Astrocyte (in vitro differentiated cells and primary cell): Measurements from ENCODE around the gene GALNT3. TPM values are rescaled to one million over a fixed set of nuclear protein-coding genes. Genes with fewer than 3 reads are reported as not detected.
A peak's percentile ranks its signal among the peaks of the same experiment; 100 is the strongest.

Experiments
- DNase-seq: peaks from one replicate; pipeline ENCODE4 v3.0.0-alpha.2; 2010; ENCODE audit warnings: low read depth
- FAIRE-seq: peaks from 2 replicates; lab custom pipeline; 2011; peaks lifted over from hg19 to GRCh38; lab: Jason Lieb, UNC
- H2AFZ ChIP-seq: 2 replicates; pipeline ENCODE4 v1.6.0; 2012; ENCODE audit warnings: low read depth, low read length, inconsistent platforms
- H3K27ac ChIP-seq: 2 replicates; pipeline ENCODE4 v1.5.1; 2011; ENCODE audit warnings: low read depth, low read length, inconsistent platforms
- H3K27me3 ChIP-seq: 2 replicates; pipeline ENCODE4 v1.6.0; 2011; ENCODE audit warnings: low read length, inconsistent platforms; ENCODE audit not compliant: insufficient read depth
- H3K36me3 ChIP-seq: 2 replicates; pipeline ENCODE4 v1.5.1; 2011; ENCODE audit warnings: low read length, inconsistent platforms; ENCODE audit not compliant: insufficient read depth
- H3K4me1 ChIP-seq: 2 replicates; pipeline ENCODE4 v1.5.1; 2011; ENCODE audit warnings: low read length, inconsistent platforms; ENCODE audit not compliant: insufficient read depth
- H3K4me2 ChIP-seq: 2 replicates; pipeline ENCODE4 v1.6.0; 2012; ENCODE audit warnings: low read length, inconsistent platforms
- H3K4me3 ChIP-seq: 2 replicates; pipeline ENCODE4 v1.5.1; 2011; ENCODE audit warnings: low read depth, mild to moderate bottlenecking, low read length, inconsistent platforms; ENCODE audit not compliant: insufficient read depth
- H3K79me2 ChIP-seq: 2 replicates; pipeline ENCODE4 v1.6.0; 2012; ENCODE audit warnings: mild to moderate bottlenecking, low read length, inconsistent platforms; ENCODE audit not compliant: insufficient read depth
- H3K9ac ChIP-seq: 2 replicates; pipeline ENCODE4 v1.6.0; 2012; ENCODE audit warnings: mild to moderate bottlenecking, low read length, inconsistent platforms
- H3K9me3 ChIP-seq: 2 replicates; pipeline ENCODE4 v1.5.1; 2012; ENCODE audit warnings: low read depth, mild to moderate bottlenecking, low read length, inconsistent platforms; ENCODE audit not compliant: insufficient read depth
- H4K20me1 ChIP-seq: 2 replicates; pipeline ENCODE4 v1.6.0; 2012; ENCODE audit warnings: low read length, inconsistent platforms; ENCODE audit not compliant: insufficient read depth
- H3K27ac Mint-ChIP-seq: one replicate; pipeline ENCODE4 v1.8.0; 2021; ENCODE audit warnings: mild to moderate bottlenecking, mixed read lengths; ENCODE audit not compliant: unreplicated experiment
- H3K27me3 Mint-ChIP-seq: one replicate; pipeline ENCODE4 v1.8.0; 2021; ENCODE audit warnings: low read depth, mixed read lengths; ENCODE audit not compliant: unreplicated experiment
- H3K36me3 Mint-ChIP-seq: one replicate; pipeline ENCODE4 v1.8.0; 2021; ENCODE audit warnings: low read depth, mixed read lengths; ENCODE audit not compliant: unreplicated experiment
- H3K4me1 Mint-ChIP-seq: one replicate; pipeline ENCODE4 v1.8.0; 2021; ENCODE audit warnings: low read depth, mixed read lengths; ENCODE audit not compliant: unreplicated experiment
- H3K4me3 Mint-ChIP-seq: one replicate; pipeline ENCODE4 v1.8.0; 2021; ENCODE audit warnings: mild to moderate bottlenecking, moderate library complexity, mixed read lengths; ENCODE audit not compliant: unreplicated experiment
- H3K9me3 Mint-ChIP-seq: one replicate; pipeline ENCODE4 v1.8.0; 2021; ENCODE audit warnings: mild to moderate bottlenecking, mixed read lengths; ENCODE audit not compliant: unreplicated experiment
- EZH2 ChIP-seq: IDR thresholded peaks from 2 replicates; pipeline ENCODE4 v1.6.1; 2012; ENCODE audit warnings: mild to moderate bottlenecking, low read length, inconsistent platforms; ENCODE audit not compliant: insufficient read depth
- total RNA-seq: library from RNA; stranded (reverse); gene quantifications from 2 replicates; pipeline ENCODE4 v1.2.1, GENCODE V29; 2021
- TF ChIP-seq, protein P1 (sequence below): IDR thresholded peaks from 2 replicates; pipeline ENCODE4 v1.5.1; 2011; ENCODE audit warnings: low read depth, mild to moderate bottlenecking, inconsistent platforms, low read length, moderate library complexity; ENCODE audit not compliant: insufficient read depth

GALNT3 gene
- total RNA-seq, 1 donor from 2014 or later = 16.4 TPM

DNA sequence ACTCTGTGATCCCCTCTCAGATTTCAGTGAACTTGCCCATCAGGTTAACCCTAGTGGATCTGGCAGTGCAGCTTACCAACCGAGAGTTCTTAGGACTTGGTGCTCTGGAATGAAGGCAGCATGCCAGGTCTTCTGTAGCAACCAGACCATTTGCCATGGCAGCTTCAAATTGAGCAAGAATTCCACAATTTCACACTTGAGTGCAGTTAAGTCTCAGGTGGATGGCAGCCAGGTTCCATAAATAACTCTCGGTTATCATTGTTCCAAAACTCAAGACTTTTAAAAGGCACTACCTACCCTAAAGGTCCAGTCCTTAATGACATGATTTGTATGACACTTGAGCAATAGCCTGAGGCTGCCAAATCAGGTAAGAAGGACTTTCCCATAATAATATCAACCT lies 48.1 kb downstream of the GALNT3 start:
- H3K36me3 ChIP-seq = no peaks in the 10 kb centered on the region
- no peak overlapping the region for H3K4me2 ChIP-seq
- H3K4me1 ChIP-seq = no peaks in the 10 kb centered on the region
- Mint-ChIP-seq H3K36me3 (no peaks in the 10 kb centered on the region), H3K27me3 (no peaks in the 10 kb centered on the region), H3K4me1 (no peaks in the 10 kb centered on the region), H3K4me3 (no peak overlapping the region), H3K9me3 (no peaks in the 10 kb centered on the region), H3K27ac (no peak overlapping the region)
- DNase-seq (peak; percentile 80), FAIRE-seq (no peak)
- H3K9me3 ChIP-seq = no peaks in the 10 kb centered on the region
- H3K4me3 ChIP-seq = no peak overlapping the region
- H3K27me3 ChIP-seq = no peaks in the 10 kb centered on the region
- TF ChIP-seq, protein P1, sequence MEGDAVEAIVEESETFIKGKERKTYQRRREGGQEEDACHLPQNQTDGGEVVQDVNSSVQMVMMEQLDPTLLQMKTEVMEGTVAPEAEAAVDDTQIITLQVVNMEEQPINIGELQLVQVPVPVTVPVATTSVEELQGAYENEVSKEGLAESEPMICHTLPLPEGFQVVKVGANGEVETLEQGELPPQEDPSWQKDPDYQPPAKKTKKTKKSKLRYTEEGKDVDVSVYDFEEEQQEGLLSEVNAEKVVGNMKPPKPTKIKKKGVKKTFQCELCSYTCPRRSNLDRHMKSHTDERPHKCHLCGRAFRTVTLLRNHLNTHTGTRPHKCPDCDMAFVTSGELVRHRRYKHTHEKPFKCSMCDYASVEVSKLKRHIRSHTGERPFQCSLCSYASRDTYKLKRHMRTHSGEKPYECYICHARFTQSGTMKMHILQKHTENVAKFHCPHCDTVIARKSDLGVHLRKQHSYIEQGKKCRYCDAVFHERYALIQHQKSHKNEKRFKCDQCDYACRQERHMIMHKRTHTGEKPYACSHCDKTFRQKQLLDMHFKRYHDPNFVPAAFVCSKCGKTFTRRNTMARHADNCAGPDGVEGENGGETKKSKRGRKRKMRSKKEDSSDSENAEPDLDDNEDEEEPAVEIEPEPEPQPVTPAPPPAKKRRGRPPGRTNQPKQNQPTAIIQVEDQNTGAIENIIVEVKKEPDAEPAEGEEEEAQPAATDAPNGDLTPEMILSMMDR = no peak
- TF ChIP-seq EZH2 = no peak
- H2AFZ ChIP-seq = no peak overlapping the region
- no peak overlapping the region for H3K9ac ChIP-seq
- no peaks in the 10 kb centered on the region for H4K20me1 ChIP-seq
- H3K79me2 ChIP-seq = no peaks in the 10 kb centered on the region
- H3K27ac ChIP-seq = no peak overlapping the region

DNA sequence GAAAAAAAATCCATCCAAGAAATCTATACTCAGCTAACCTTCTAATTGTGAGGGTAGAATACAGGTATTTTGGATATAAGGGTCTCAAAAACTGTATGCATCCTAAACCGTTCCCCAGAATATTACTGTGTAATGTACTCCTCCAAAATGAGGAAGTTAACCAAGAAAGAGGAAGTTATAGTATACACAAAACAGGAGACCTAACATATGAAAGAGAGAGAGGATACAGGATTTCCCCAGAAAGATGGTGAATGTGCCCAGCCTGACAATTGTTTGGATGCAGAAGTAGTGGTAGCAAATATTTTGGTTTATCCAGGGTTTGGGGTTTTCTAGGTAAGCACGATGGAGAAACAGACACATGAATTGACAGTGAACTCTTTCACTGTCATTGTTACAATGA lies 50.6 kb downstream of the GALNT3 start:
- TF ChIP-seq, protein P1 = no peak
- no peak for TF ChIP-seq EZH2
- H3K4me3 Mint-ChIP-seq = no peak overlapping the region
- no peak for FAIRE-seq
- H4K20me1 ChIP-seq = no peaks in the 10 kb centered on the region
- H3K4me1 ChIP-seq = no peaks in the 10 kb centered on the region
- H3K4me3 ChIP-seq = no peak overlapping the region
- no peak overlapping the region for H2AFZ ChIP-seq
- DNase-seq = no peak
- H3K79me2 ChIP-seq = no peaks in the 10 kb centered on the region
- no peaks in the 10 kb centered on the region for H3K27me3 Mint-ChIP-seq
- no peak overlapping the region for H3K27ac Mint-ChIP-seq
- H3K36me3 ChIP-seq = no peaks in the 10 kb centered on the region
- no peaks in the 10 kb centered on the region for H3K4me1 Mint-ChIP-seq
- H3K4me2 ChIP-seq = no peak overlapping the region
- no peaks in the 10 kb centered on the region for H3K9me3 ChIP-seq
- no peak overlapping the region for H3K27ac ChIP-seq
- H3K27me3 ChIP-seq = no peaks in the 10 kb centered on the region
- no peaks in the 10 kb centered on the region for H3K9me3 Mint-ChIP-seq
- no peaks in the 10 kb centered on the region for H3K36me3 Mint-ChIP-seq
- H3K9ac ChIP-seq = no peak overlapping the region

DNA sequence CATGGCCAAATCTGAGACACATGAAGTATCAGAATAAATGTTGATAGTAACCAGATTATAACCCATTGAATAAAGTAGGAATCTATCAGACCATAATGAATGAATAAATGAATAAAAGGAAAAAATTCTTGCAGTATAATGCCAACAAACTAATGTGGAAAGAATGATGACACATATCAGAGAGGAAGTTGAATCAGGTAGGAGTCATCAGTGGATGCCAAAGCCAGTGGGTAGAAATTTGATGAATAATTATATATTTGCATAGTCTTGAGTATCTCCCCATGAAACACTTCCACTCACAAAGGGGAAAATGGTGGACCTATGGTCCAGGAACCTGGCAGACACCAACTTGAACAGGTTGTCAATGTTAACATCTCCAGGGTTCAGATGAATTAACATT lies 68.6 kb downstream of the GALNT3 start:
- no peak overlapping the region for H3K4me3 Mint-ChIP-seq
- Histone ChIP-seq H3K4me3 (no peak overlapping the region), H3K27ac (peak overlapping the region; percentile 76), H3K27me3 (no peaks in the 10 kb centered on the region), H3K9me3 (no peaks in the 10 kb centered on the region), H3K79me2 (no peaks in the 10 kb centered on the region), H3K4me1 (peaks cover 15% of the 10 kb centered on the region), H3K36me3 (no peaks in the 10 kb centered on the region), H3K9ac (no peak overlapping the region), H2AFZ (peak overlapping the region; percentile 6), H3K4me2 (peak overlapping the region; percentile 53), H4K20me1 (no peaks in the 10 kb centered on the region)
- no peaks in the 10 kb centered on the region for H3K36me3 Mint-ChIP-seq
- H3K9me3 Mint-ChIP-seq = no peaks in the 10 kb centered on the region
- peak; percentile 87 for FAIRE-seq
- DNase-seq = peak; percentile 86
- peaks cover 17% of the 10 kb centered on the region for H3K4me1 Mint-ChIP-seq
- H3K27ac Mint-ChIP-seq = peak overlapping the region; percentile 71
- TF ChIP-seq, protein P1 = no peak
- no peaks in the 10 kb centered on the region for H3K27me3 Mint-ChIP-seq
